Right hindlimb (tissue), 1 donor: ENCODE results near the gene QSOX1.

Source experiments
- DNase-seq: peaks from one replicate; pipeline ENCODE4 v3.0.0-alpha.2; 2018

Gene QSOX1

GRCh38 chr1:180215856-180216625 lies 61.4 kb downstream of the QSOX1 start:
- no peak for DNase-seq

- no peak for DNase-seq
Measured at GRCh38 chr1:180217006-180217405, 62.3 kb downstream of the QSOX1 start.

- no peak for DNase-seq
Measured at GRCh38 chr1:180218806-180219765, 64.4 kb downstream of the QSOX1 start.

GRCh38 chr1:180219776-180220175 lies 65.1 kb downstream of the QSOX1 start:
- no peak for DNase-seq

GRCh38 chr1:180221462-180221861 lies 66.8 kb downstream of the QSOX1 start:
- no peak for DNase-seq

- DNase-seq = no peak
Measured at GRCh38 chr1:180224902-180225301, 70.2 kb downstream of the QSOX1 start.

- DNase-seq = no peak
Measured at GRCh38 chr1:180225403-180225802, 70.7 kb downstream of the QSOX1 start.

- DNase-seq = no peak
Measured at GRCh38 chr1:180227861-180228647, 73.4 kb downstream of the QSOX1 start.

- DNase-seq = no peak
Measured at GRCh38 chr1:180228648-180229482, 74.2 kb downstream of the QSOX1 start.

- peak; percentile 55 for DNase-seq
Measured at GRCh38 chr1:180229483-180230415, 75.1 kb downstream of the QSOX1 start, which contains the start of gene LHX4. TSS of gene LHX4 (plus strand) at chr1:180230264. CDS start at chr1:180230530, 266 bp downstream.

- no peak for DNase-seq
Measured at GRCh38 chr1:180230416-180230790, 75.7 kb downstream of the QSOX1 start.

GRCh38 chr1:180230791-180231505 lies 76.3 kb downstream of the QSOX1 start:
- no peak for DNase-seq

GRCh38 chr1:180231506-180231921 lies 76.8 kb downstream of the QSOX1 start:
- DNase-seq = no peak

GRCh38 chr1:180231936-180232335 lies 77.3 kb downstream of the QSOX1 start:
- DNase-seq = no peak

- no peak for DNase-seq
Measured at GRCh38 chr1:180232521-180233043, 77.9 kb downstream of the QSOX1 start.

GRCh38 chr1:180233191-180234011 lies 78.7 kb downstream of the QSOX1 start:
- DNase-seq = no peak

- DNase-seq = no peak
Measured at GRCh38 chr1:180234369-180235076, 79.9 kb downstream of the QSOX1 start.

- no peak for DNase-seq
Measured at GRCh38 chr1:180235077-180235501, 80.4 kb downstream of the QSOX1 start.
